GM21717 (cell line): ENCODE results near the gene SNX30.
"Not testable (repeated sequence)": the region's sequence is repeated elsewhere in the genome, so short reads cannot be mapped to it uniquely, and the experiment has no call there.

Experiments used
- ATAC-seq: cut with Tn5 transposase; IDR thresholded peaks from one replicate; pipeline ENCODE4 v1.9.1; 2021; ENCODE audit warnings: mild to moderate bottlenecking, moderate library complexity; ENCODE audit not compliant: unreplicated experiment

The SNX30 gene, protein sequence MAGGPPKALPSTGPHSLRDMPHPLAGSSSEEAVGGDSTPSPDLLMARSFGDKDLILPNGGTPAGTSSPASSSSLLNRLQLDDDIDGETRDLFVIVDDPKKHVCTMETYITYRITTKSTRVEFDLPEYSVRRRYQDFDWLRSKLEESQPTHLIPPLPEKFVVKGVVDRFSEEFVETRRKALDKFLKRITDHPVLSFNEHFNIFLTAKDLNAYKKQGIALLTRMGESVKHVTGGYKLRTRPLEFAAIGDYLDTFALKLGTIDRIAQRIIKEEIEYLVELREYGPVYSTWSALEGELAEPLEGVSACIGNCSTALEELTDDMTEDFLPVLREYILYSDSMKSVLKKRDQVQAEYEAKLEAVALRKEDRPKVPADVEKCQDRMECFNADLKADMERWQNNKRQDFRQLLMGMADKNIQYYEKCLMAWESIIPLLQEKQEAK

GRCh38 chr9:112750016-112750763, at the start of gene SNX30:
Gene SNX30 (plus strand): TSS chr9:112750760. CDS start chr9:112751002, 242 bp downstream.
- ATAC-seq = peak; percentile 65

DNA sequence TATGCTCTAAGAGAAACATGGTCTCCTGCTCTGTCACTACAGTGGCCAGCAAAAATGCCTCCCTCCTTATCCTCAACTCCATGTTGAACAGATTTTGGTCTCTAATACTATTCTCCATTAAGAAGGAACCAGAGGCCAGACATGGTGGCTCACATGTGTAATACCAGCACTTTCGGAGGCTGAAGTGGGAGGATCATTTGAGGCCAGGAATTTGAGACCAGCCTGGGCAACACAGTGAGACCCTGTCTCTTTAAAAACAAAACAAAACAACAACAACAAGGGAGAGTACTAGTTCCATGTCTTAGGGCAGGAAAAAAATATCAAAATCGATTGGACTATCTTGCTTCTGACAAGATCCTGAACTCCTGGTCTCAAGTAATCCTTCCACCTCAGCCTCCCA, 47.3 kb upstream of the SNX30 start:
- no peak for ATAC-seq

DNA sequence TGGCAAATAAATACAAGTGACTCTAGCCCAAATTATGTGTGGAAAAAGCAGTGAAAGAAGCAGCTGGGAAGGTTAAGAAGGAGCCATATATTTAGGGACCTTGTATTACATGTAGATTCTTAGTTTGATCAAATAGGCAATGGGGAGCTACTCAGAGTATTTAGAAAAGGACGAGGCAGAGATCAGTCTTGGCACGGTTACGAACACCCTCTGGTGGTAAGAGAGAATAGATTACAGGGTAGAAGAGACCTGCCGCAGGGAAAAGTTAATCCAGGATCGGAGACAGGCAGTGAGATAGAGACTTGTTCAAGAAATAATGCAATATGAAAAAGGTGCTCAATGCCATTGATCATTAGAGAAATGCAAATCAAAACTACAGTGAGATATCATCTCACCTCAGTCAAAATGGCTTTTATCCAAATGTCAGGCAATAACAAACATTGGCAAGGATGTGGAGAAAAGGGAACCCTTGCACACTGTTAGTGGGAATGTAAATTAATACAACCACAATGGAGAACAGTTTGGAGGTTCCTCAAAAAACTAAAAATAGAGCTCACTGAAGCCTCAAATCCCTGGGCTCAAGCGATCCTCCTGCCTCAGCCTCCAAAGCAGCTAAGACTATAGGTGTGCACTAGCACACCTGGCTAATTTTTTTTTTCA, 44.7 kb upstream of the SNX30 start:
- ATAC-seq = no peak

DNA sequence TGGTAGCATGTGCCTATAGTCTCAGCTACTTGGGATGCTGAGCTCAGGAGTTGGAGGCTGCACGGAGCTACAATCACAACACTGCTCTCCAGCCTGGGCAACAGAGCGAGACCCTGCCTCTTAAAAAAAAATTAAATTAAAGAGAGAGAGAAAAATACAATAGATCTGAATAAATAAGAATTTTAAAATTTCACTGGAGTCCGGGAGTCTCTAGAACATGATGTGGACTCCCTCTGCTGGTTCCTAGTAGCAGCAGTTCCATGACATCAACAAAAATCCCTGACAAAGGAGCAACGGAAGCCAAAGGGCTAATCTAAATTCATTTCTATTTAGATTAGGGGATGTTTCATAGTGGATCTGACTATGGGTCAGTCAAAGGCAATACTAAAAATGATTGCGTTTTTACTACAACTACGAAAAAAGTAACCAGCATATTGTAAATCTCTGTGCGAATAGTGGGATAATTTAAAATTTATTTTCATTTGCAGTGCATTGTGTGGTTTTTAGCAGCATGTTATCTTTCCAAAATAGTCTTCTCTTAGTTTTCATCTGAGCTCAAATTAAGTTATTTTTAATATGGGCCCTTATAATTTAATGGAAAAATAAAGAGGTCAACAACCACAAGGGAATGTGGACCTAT, 39.4 kb upstream of the SNX30 start:
- ATAC-seq = no peak

- ATAC-seq = no peak
These were observed 37.9 kb upstream of the SNX30 start for GRCh38 chr9:112712678-112713077.

GRCh38 chr9:112717661-112718331, 32.8 kb upstream of the SNX30 start, which contains the start of gene INIP:
Gene INIP (minus strand): TSS chr9:112718117. CDS start chr9:112716485, 1,632 bp downstream.
- peak; percentile 91 for ATAC-seq

- no peak for ATAC-seq
These were observed 31.3 kb upstream of the SNX30 start for GRCh38 chr9:112719241-112719691.

GRCh38 chr9:112719696-112720095, 30.9 kb upstream of the SNX30 start:
- no peak for ATAC-seq

- ATAC-seq = no peak
These were observed 30.3 kb upstream of the SNX30 start for GRCh38 chr9:112720113-112720780.

DNA sequence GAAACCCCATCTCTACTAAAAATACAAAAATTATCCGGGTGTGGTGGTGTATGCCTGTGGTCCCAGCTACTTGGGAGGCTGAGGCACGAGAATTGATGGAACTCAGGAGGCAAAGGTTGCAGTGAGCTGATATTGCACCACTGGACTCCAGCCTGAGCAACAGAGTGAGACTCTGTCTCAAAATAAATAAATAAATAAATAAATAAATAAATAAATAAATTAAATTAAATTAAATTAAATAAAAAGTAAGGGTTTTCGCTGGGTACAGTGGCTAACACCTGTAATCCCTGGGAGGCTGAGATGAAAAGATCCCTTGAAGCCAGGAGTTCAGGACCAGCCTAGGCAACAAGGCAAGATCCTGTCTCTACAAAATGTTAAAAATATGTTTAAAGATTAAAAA, 27.8 kb upstream of the SNX30 start:
- ATAC-seq = not testable (repeated sequence)

DNA sequence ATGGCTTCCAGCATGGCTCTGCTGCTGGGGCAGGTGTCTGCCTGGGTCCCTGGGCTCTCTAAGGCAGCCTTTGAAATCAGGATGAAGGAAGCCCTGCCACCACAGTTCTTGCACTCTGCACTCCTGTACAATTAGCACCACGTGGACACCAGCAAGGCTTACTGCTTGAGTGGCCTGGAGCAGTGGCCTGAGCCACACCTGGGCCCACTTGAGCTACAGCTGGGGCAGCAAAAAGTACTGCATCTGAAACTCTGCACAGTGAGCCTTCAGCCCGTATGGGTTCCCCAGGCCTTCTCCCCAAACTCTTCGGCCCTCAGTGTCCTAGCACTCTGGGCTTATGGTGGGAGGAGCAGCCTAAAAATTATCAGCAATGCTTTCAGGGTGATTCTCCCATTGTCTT, 24.6 kb upstream of the SNX30 start:
- no peak for ATAC-seq

- ATAC-seq = no peak
These were observed 24.1 kb upstream of the SNX30 start for GRCh38 chr9:112726428-112726827.

GRCh38 chr9:112728401-112728800, 22.2 kb upstream of the SNX30 start:
- no peak for ATAC-seq

- ATAC-seq = no peak
These were observed 18.6 kb upstream of the SNX30 start for GRCh38 chr9:112731971-112732370.

DNA sequence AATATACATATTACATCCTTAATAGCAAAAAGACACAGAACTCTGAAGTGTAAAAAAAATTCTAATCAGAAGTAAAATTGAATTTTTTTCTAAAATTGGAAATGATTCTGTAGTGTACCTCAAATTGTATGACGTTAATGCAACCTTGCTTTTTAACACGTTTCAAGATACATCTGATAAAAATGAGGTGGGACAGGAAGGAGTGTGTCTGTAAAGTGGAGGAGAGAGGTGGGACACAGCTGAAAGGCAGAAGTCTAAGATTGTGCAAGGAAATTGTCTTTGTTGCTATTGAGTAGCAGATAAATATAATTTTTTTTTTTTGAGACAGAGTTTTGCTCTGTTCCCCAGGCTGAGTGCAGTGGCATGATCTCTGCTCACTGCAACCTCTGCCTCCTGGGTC, 15.7 kb upstream of the SNX30 start:
- ATAC-seq = no peak

DNA sequence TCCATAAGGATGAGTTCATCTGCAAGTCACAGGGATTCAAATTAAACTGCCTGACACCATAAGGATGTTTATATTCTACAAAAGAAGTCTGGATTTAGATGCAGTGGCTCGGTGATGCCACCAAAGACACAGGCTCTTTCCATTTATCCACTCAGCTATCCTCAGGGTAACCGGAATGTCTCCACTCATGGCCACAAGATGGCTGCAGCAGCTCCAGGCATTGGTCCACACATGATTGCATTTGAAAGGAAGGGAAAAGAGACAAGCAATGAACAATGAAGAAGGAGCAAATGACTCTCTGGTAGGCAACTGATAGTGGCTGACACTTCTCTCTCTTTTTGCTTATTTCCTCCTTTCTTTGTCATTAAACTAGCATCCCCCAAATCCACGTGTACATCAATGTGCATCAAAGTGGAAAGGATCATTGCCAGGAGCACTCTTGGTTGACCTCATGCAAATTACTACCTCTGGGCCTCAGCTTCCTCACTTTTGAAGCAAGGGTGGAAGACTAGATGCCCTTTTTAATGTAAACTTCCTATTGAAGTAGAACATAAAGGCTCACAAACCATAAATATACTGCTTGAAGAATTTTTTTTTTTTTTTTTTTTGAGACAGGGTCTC, 7.2 kb upstream of the SNX30 start:
- no peak for ATAC-seq

- ATAC-seq = no peak
These were observed 6.4 kb upstream of the SNX30 start for GRCh38 chr9:112744177-112744576.

- no peak for ATAC-seq
These were observed 3.5 kb upstream of the SNX30 start for GRCh38 chr9:112747094-112747493.

DNA sequence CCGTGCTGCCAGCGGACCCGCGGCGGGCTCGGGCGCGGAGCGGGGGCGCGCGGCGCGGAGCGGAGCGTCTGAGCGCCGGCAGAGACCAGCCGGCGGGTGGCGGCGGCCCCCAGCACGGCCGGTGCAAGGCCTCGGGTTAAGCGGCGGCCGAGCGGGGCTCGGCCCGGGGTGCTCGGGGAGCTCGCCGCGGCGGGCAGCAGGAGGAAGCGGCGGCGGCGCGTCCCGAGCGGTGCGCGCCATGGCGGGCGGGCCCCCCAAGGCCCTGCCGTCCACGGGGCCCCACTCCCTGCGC, 150 bp downstream of the SNX30 start:
- ATAC-seq = peak; percentile 37
